BE2C (cell line): ENCODE results near the gene MCUR1.

Experiments used
- DNase-seq: peaks from one replicate; pipeline ENCODE4 v3.0.0-alpha.2; 2020
- H3K27me3 ChIP-seq: fragments of 250-450 bp; sonication (Bioruptor Pico); 2 replicates; pipeline ENCODE4 v1.5.1; 2020; ENCODE audit warnings: mild to moderate bottlenecking
- H3K36me3 ChIP-seq: fragments of 250-450 bp; sonication (Bioruptor Pico); 2 replicates; pipeline ENCODE4 v1.5.1; 2020; ENCODE audit warnings: mild to moderate bottlenecking
- H3K4me1 ChIP-seq: fragments of 250-450 bp; sonication (Bioruptor Pico); 2 replicates; pipeline ENCODE4 v1.5.1; 2020
- H3K4me3 ChIP-seq: 2 replicates; pipeline ENCODE4 v1.5.1; 2011; ENCODE audit warnings: low read depth, low read length
- H3K9me3 ChIP-seq: fragments of 250-450 bp; sonication (Bioruptor Pico); 2 replicates; pipeline ENCODE4 v1.5.1; 2020
- CTCF ChIP-seq: IDR thresholded peaks from 2 replicates; pipeline ENCODE4 v1.5.1; 2012; ENCODE audit warnings: mild to moderate bottlenecking, low read depth, low read length

Gene MCUR1

DNA sequence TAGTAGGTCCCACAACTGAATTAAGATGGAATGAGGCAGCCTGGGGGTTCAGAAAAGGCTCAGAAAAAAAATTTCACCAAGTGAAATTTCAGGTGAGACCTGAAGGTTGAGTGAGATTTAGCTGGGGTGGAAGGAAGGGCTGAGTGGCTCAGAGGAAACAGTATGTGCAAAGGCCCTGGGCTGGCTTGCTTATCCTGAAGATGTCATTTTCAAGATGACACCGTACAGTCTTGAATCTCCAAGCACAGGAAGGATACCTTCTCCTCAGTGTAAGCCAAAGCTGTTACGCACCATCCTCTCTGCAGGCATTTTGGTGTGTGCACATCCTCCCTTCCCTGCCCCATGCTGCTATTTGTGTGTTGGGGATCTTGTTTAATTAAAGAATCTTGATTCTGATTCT lies 59.7 kb downstream of the MCUR1 start:
- Histone ChIP-seq H3K9me3 (no peaks in the 10 kb centered on the region), H3K27me3 (no peaks in the 10 kb centered on the region), H3K4me1 (no peaks in the 10 kb centered on the region), H3K4me3 (no peak overlapping the region), H3K36me3 (no peaks in the 10 kb centered on the region)
- no peak for TF ChIP-seq CTCF
- DNase-seq = no peak

- DNase-seq = no peak
- Histone ChIP-seq H3K27me3 (no peaks in the 10 kb centered on the region), H3K9me3 (no peaks in the 10 kb centered on the region), H3K4me3 (no peak overlapping the region), H3K36me3 (no peaks in the 10 kb centered on the region), H3K4me1 (no peaks in the 10 kb centered on the region)
- no peak for TF ChIP-seq CTCF
Observed at GRCh38 chr6:13743736-13744127, 70.6 kb downstream of the MCUR1 start.

DNA sequence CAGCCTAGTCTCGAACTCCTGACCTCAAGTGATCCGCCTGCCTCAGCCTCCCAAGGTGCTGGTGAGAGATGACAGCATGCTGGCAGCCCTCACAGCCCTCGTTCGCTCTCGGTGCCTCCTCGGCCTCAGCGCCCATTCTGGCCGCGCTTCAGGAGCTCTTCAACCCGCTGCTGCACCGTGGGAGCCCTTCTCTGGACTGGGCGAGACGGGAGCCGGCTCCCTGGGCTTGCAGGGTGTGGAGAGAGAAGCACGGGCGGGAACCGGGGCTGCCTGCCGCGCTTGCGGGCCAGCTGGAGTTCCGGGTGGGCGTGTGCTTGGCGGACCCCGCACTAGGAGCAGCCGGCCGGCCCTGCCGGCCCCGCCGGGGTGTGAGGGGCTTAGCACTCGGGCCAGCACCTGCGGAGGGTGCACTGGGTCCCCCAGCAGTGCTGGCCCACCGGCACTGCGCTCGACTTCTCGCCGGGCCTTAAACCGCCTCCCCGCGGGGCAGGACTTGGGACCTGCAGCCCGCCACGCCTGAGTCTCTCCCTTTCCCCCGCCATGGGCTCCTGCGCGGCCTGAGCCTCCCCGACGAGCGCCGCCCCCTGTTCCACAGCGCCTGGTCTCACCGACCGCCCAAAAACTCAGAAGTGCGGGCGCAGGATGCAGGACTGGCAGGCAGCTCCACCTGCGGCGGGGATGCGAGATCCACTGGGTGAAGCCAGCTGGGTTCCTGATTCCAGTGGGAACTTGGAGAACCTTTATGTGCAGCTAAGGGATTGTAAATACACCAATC lies 71.2 kb downstream of the MCUR1 start:
- H3K36me3 ChIP-seq = no peaks in the 10 kb centered on the region
- H3K4me1 ChIP-seq = no peaks in the 10 kb centered on the region
- H3K4me3 ChIP-seq = no peak overlapping the region
- H3K9me3 ChIP-seq = no peaks in the 10 kb centered on the region
- TF ChIP-seq CTCF = no peak
- DNase-seq = no peak
- H3K27me3 ChIP-seq = no peaks in the 10 kb centered on the region

GRCh38 chr6:13741365-13741764 lies 73.0 kb downstream of the MCUR1 start:
- H3K9me3 ChIP-seq = no peaks in the 10 kb centered on the region
- TF ChIP-seq CTCF = no peak
- H3K36me3 ChIP-seq = no peaks in the 10 kb centered on the region
- H3K4me1 ChIP-seq = no peaks in the 10 kb centered on the region
- DNase-seq = no peak
- no peaks in the 10 kb centered on the region for H3K27me3 ChIP-seq
- H3K4me3 ChIP-seq = no peak overlapping the region
